ENCODE data around the gene PHYHD1.

GRCh38 chr9:128943832-128944620 is 23.2 kb downstream of the PHYHD1 start:
- no peak for TF ChIP-seq CTCF (conservative IDR thresholded peaks at IDR 0.05; ENCODE audit: low read length)
- no peak for TF ChIP-seq EZH2phosphoT487 (IDR thresholded peaks at IDR 0.05; ENCODE audit: borderline replicate concordance, low read depth, low read length)
